GM12878 (cell line): ENCODE measurements around the gene MS4A6A. TPM values are rescaled to one million over a fixed set of nuclear protein-coding genes. Genes with fewer than 3 reads are reported as not detected.

Experiments
- ATF7 ChIP-seq: fragments of 450-650 bp; IDR thresholded peaks from 2 replicates; pipeline ENCODE4 v1.6.1; 2016; ENCODE audit warnings: low read depth, mild to moderate bottlenecking
- BHLHE40 ChIP-seq, 2 experiments: fragments of 450-650 bp in 1 of 2; IDR thresholded peaks; 2 replicates each; pipeline ENCODE4 v1.6.1; 2011 to 2017; ENCODE audit warnings: low read depth in 2 of 2, borderline replicate concordance in 1 of 2, improper control_type of control experiment in 1 of 2, low read length in 1 of 2, mild to moderate bottlenecking in 1 of 2
- BMI1 ChIP-seq: fragments of 450-650 bp; IDR thresholded peaks from 2 replicates; pipeline ENCODE4 v1.6.1; 2016; ENCODE audit warnings: mild to moderate bottlenecking, moderate library complexity, borderline replicate concordance
- BRCA1 ChIP-seq: IDR thresholded peaks from 2 replicates; pipeline ENCODE4 v1.6.1; 2011; ENCODE audit warnings: low read depth, low read length, improper control_type of control experiment
- IKZF2 ChIP-seq, 2 experiments: fragments of 450-650 bp; IDR thresholded peaks; 2 replicates each; pipeline ENCODE4 v1.6.1; 2017; ENCODE audit warnings: mild to moderate bottlenecking in 2 of 2, moderate library complexity in 2 of 2
- KLF5 ChIP-seq: fragments of 450-650 bp; IDR thresholded peaks from 2 replicates; pipeline ENCODE4 v1.6.1; 2014; ENCODE audit warnings: mild to moderate bottlenecking; ENCODE audit not compliant: partially characterized antibody
- MEF2A ChIP-seq: IDR thresholded peaks from 2 replicates; pipeline ENCODE4 v1.6.1; 2011; ENCODE audit warnings: low read depth, mild to moderate bottlenecking, low read length, moderate library complexity; ENCODE audit not compliant: insufficient read depth
- NFIC ChIP-seq: IDR thresholded peaks from 2 replicates; pipeline ENCODE4 v1.6.1; 2012; ENCODE audit warnings: low read depth, mild to moderate bottlenecking, inconsistent platforms, low read length, moderate library complexity
- NFXL1 ChIP-seq: fragments of 450-650 bp; IDR thresholded peaks from 2 replicates; pipeline ENCODE4 v1.6.1; 2017; ENCODE audit warnings: antibody characterized with exemption, mild to moderate bottlenecking, borderline replicate concordance
- NRF1 ChIP-seq: conservative IDR thresholded peaks from 2 replicates; pipeline ENCODE4 v1.6.1; 2011; ENCODE audit warnings: mild to moderate bottlenecking, low read depth, low read length, improper control_type of control experiment
- PAX8 ChIP-seq: fragments of 450-650 bp; IDR thresholded peaks from 2 replicates; pipeline ENCODE4 v1.6.1; 2017; ENCODE audit warnings: mild to moderate bottlenecking, moderate library complexity
- RCOR1 ChIP-seq: conservative IDR thresholded peaks from 2 replicates; pipeline ENCODE4 v1.6.1; 2012; ENCODE audit warnings: low read depth, low read length, improper control_type of control experiment
- SIX5 ChIP-seq: IDR thresholded peaks from 2 replicates; pipeline ENCODE4 v1.6.1; 2011; ENCODE audit warnings: mild to moderate bottlenecking, low read depth, low read length, moderate library complexity; ENCODE audit not compliant: severe bottlenecking
- SP1 ChIP-seq: IDR thresholded peaks from one replicate; pipeline ENCODE4 v1.6.1; 2011; ENCODE audit warnings: low read depth, low read length
- TCF3 ChIP-seq: IDR thresholded peaks from 2 replicates; pipeline ENCODE4 v1.6.1; 2012; ENCODE audit warnings: low read depth, mild to moderate bottlenecking, low read length, borderline replicate concordance; ENCODE audit not compliant: insufficient read depth
- YBX1 ChIP-seq: fragments of 450-650 bp; IDR thresholded peaks from 2 replicates; pipeline ENCODE4 v1.6.1; 2016; ENCODE audit warnings: antibody characterized with exemption
- ZBED1 ChIP-seq: IDR thresholded peaks from 2 replicates; pipeline ENCODE4 v1.6.1; 2016; ENCODE audit warnings: borderline replicate concordance
- ZNF24 ChIP-seq: fragments of 450-650 bp; IDR thresholded peaks from 2 replicates; pipeline ENCODE4 v1.6.1; 2017; ENCODE audit warnings: antibody characterized with exemption, mild to moderate bottlenecking
- ZNF687 ChIP-seq: fragments of 450-650 bp; IDR thresholded peaks from 2 replicates; pipeline ENCODE4 v1.6.1; 2017; ENCODE audit warnings: mild to moderate bottlenecking, moderate library complexity
- ZZZ3 ChIP-seq: IDR thresholded peaks from 2 replicates; pipeline ENCODE4 v1.6.1; 2011; ENCODE audit warnings: low read depth; ENCODE audit not compliant: control insufficient read depth, insufficient read length
- polyA plus RNA-seq, 11 experiments: library from polyadenylated mRNA; depleted of rRNA in 4 of 11; unstranded in 6 of 11; stranded (reverse) in 5 of 11; fragments of >200 nt; fragmentation: Nextera tagmentation in 4 of 11; fragmentation: Illumina TruSeq in 1 of 11; extraction: Ambion mirVana in 4 of 11; extraction: Trizol in 1 of 11; gene quantifications; 1 replicate in 1 of 11; 2 replicates in 10 of 11; pipeline versions ENCODE4 v1.2.1 to v1.2.3, GENCODE V29; 2011 to 2016; ENCODE audit warnings: inconsistent platforms in 2 of 11, missing spikeins in 2 of 11, low read depth in 1 of 11
- total RNA-seq, 4 experiments: library from RNA; depleted of rRNA in 3 of 4; stranded (reverse); fragments of >200 nt in 3 of 4; fragmentation: Illumina TruSeq in 1 of 4; extraction: Trizol in 1 of 4; gene quantifications; 2 replicates each; pipeline versions ENCODE4 v1.2.1 to v1.2.3, GENCODE V29; 2013 to 2021
- TF ChIP-seq, protein P1 (sequence below): fragments of 450-650 bp; IDR thresholded peaks from 2 replicates; pipeline ENCODE4 v1.6.1; 2018; ENCODE audit warnings: borderline replicate concordance, mild to moderate bottlenecking; ENCODE audit not compliant: partially characterized antibody
- TF ChIP-seq, protein P2 (sequence below): IDR thresholded peaks from 2 replicates; pipeline ENCODE4 v1.6.1; 2011; ENCODE audit warnings: borderline replicate concordance, low read depth, mild to moderate bottlenecking, moderate library complexity, low read length; ENCODE audit not compliant: insufficient read depth, poor library complexity, severe bottlenecking

Gene MS4A6A
- total and polyA plus RNA-seq, 10 of the 15 experiments (the other 5 are each of a cell fraction or from before 2014, with no cell fraction given) = 0.75 to 30.7 (median 9.0) TPM

DNA sequence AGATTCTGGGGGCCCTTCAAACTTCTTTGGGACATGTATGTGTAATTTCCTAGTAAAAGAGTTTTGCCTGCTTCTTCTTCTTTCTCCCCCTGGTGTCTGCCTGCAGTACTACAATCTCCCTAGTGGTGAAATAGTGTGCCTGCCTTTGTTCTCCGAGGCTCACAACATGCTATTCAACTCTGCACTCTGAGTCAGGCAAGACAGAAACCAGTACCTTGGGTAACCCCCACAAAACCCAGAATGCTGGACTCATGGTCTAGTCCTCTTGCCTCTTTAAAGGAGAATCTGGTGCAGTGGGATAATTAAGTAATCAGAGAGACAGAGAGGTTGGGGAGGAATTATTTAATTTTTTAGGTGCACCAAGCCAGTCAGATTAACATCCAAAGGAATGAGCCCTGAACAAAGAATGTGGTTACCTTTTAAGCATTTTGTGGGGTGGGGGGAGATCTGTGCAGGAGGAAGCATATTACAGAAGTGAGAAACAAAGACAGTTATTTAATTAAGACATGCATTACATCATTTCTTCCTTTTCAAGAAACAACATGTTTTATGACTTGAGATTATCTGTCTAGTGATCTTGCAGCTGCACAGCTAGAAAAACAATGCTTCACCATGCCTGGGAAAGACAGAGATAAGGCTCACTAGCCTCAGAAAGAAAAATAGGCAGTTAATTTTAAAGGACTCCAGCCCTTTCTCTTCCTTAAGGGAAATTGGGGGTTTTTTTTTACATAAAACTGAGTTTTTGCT is 11.0 kb upstream of the MS4A6A start (continued):
- TF ChIP-seq ATF7 = peak; percentile 98
- TF ChIP-seq, protein P1, sequence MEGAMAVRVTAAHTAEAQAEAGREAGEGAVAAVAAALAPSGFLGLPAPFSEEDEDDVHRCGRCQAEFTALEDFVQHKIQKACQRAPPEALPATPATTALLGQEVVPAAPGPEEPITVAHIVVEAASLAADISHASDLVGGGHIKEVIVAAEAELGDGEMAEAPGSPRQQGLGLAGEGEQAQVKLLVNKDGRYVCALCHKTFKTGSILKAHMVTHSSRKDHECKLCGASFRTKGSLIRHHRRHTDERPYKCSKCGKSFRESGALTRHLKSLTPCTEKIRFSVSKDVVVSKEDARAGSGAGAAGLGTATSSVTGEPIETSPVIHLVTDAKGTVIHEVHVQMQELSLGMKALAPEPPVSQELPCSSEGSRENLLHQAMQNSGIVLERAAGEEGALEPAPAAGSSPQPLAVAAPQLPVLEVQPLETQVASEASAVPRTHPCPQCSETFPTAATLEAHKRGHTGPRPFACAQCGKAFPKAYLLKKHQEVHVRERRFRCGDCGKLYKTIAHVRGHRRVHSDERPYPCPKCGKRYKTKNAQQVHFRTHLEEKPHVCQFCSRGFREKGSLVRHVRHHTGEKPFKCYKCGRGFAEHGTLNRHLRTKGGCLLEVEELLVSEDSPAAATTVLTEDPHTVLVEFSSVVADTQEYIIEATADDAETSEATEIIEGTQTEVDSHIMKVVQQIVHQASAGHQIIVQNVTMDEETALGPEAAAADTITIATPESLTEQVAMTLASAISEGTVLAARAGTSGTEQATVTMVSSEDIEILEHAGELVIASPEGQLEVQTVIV = no peak
- 0 out of 2 replicates have a peak, but pooled peaks have one; percentile 24 for TF ChIP-seq ZBED1
- no peak for TF ChIP-seq RCOR1
- TF ChIP-seq BHLHE40 (IDR thresholded peaks at IDR 0.05; ENCODE audit: borderline replicate concordance in 1 of 2, low read depth in 2 of 2, low read length in 1 of 2) = no peak; a peak in 1 of 4 replicates
- TF ChIP-seq YBX1 = no peak
- TF ChIP-seq BMI1 = peak; percentile 72; the same call in 1 of the 2 replicates
- TF ChIP-seq NFXL1 = no peak
- no peak for TF ChIP-seq ZNF687
- TF ChIP-seq TCF3 = no peak
- TF ChIP-seq KLF5 = peak; percentile 69
- TF ChIP-seq SIX5 = peak; percentile 15
- TF ChIP-seq NRF1 = no peak
- no peak for TF ChIP-seq ZZZ3
- TF ChIP-seq IKZF2 (IDR thresholded peaks at IDR 0.05) = peak; percentile 71 to 84
- TF ChIP-seq, protein P2, sequence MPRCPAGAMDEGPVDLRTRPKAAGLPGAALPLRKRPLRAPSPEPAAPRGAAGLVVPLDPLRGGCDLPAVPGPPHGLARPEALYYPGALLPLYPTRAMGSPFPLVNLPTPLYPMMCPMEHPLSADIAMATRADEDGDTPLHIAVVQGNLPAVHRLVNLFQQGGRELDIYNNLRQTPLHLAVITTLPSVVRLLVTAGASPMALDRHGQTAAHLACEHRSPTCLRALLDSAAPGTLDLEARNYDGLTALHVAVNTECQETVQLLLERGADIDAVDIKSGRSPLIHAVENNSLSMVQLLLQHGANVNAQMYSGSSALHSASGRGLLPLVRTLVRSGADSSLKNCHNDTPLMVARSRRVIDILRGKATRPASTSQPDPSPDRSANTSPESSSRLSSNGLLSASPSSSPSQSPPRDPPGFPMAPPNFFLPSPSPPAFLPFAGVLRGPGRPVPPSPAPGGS = no peak
- TF ChIP-seq ZNF24 = peak; percentile 92
- TF ChIP-seq MEF2A = no peak
- no peak for TF ChIP-seq BRCA1
- TF ChIP-seq PAX8 = no peak
- no peak for TF ChIP-seq SP1
- peak; percentile 94; the same call in 1 of the 2 replicates for TF ChIP-seq NFIC
